ENCODE results near the gene ZFYVE28. TPM values are rescaled to one million over a fixed set of nuclear protein-coding genes. Genes with fewer than 3 reads are reported as not detected.

The ZFYVE28 gene
- total and polyA plus RNA-seq, 8 donors = 4.9 to 88.8 (median 7.3) TPM

DNA sequence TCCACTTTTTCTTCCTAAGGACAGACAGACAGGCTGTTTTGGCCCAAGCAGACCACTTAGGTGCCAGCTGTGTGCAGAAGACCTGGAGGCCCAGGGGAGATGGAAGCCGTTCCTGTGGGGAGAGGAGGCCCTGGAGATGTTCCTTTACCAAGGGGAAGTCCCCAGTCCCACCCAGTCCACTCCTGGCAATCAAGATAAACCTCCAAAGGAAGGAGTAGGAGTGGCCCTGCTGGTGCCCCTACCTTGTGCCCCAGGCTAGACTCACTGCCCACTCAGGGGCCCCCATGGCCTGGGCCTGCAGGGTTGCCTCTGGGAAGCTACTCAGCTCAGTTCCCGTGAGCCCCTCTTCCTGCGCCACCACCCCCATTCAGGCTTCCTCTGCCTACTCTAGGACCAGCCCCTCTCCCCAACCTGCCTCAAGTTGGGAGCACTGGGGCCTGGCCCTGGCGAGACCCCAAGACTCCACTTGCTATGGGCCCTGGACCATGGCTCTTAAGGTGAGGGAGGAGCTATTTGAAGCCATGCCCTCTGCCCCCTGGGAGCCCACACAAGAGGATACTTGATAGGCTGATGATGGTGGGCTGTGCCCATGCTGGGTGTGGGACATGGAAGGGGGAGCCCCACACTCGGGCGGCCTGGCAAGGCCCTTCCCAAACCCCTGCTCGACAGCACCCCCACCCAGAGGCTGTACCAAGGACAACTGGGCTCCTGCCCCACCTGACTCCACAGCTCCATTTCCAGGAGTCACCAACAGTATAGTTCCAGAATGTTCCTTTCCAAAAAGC lies 25.7 kb upstream of the ZFYVE28 start:
- Histone ChIP-seq H3K4me3 (no peak overlapping the region), H3K4me1 (peaks cover 0 to 8% (median 1%) of the 10 kb centered on the region in 4 donors), H3K9me3 (no peaks in the 10 kb centered on the region), H3K27ac (no peak overlapping the region), H3K36me3 (no peaks in the 10 kb centered on the region), H3K27me3 (peaks cover 0 to 5% (median 0%) of the 10 kb centered on the region in 3 donors)
- 85 to 100% (median 87%) methylated on average over 5 to 7 of the region's 7 CpGs for WGBS, 5 donors
- no peak for DNase-seq
- intact Hi-C loops (cut with DNase I; ENCODE audit: low total_unique reads) = no loop called here
- TF ChIP-seq, protein P1, sequence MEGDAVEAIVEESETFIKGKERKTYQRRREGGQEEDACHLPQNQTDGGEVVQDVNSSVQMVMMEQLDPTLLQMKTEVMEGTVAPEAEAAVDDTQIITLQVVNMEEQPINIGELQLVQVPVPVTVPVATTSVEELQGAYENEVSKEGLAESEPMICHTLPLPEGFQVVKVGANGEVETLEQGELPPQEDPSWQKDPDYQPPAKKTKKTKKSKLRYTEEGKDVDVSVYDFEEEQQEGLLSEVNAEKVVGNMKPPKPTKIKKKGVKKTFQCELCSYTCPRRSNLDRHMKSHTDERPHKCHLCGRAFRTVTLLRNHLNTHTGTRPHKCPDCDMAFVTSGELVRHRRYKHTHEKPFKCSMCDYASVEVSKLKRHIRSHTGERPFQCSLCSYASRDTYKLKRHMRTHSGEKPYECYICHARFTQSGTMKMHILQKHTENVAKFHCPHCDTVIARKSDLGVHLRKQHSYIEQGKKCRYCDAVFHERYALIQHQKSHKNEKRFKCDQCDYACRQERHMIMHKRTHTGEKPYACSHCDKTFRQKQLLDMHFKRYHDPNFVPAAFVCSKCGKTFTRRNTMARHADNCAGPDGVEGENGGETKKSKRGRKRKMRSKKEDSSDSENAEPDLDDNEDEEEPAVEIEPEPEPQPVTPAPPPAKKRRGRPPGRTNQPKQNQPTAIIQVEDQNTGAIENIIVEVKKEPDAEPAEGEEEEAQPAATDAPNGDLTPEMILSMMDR (IDR thresholded peaks at IDR 0.05) = no peak
- TF ChIP-seq POLR2AphosphoS5 (IDR thresholded peaks at IDR 0.05) (no peak), EP300 (IDR thresholded peaks at IDR 0.05) (no peak), POLR2A (IDR thresholded peaks at IDR 0.05) (no peak)

DNA sequence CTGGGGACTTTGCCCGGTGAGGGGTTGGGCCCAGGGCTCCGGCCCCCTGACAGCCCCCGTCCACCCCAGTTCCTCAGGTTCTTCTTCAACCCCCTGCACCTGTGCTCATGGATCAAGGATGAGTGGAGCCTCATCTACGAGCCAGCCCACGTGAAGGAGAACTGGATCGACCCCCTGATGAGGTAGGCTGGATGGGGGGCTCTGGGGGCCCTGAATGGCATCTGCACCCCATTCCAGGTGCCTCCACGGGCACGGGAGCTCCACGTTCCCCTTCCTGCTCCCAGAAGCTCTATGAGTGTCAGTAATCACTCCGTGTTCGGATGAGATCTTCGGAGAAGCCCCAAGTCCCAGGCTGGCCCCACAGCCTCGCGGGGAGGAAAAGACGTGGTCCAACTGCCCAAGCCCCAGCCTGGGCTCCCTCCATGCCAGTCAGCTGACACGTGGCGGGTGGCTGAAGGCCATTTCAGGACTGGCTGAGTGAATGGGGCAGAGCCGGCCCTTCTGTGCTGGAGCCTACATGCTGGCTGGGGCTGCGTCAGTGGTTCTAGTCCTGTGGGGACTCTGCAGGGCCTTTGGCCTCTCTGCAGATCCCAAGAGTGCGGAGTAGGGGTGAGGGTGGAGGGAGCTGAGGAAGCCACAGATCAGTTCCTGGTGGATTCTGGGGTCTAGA lies 24.8 kb upstream of the ZFYVE28 start:
- H3K4me1 ChIP-seq = peaks cover 0 to 8% (median 1%) of the 10 kb centered on the region in 4 donors
- H3K4me3 ChIP-seq = no peak overlapping the region
- TF ChIP-seq EP300 (IDR thresholded peaks at IDR 0.05) = no peak
- no peak for TF ChIP-seq POLR2A (IDR thresholded peaks at IDR 0.05)
- no peak for TF ChIP-seq POLR2AphosphoS5 (IDR thresholded peaks at IDR 0.05)
- peaks cover 0 to 5% (median 0%) of the 10 kb centered on the region in 3 donors for H3K27me3 ChIP-seq
- H3K27ac ChIP-seq = no peak overlapping the region
- intact Hi-C loops (cut with DNase I; ENCODE audit: low total_unique reads) = no loop called here
- no peak for DNase-seq
- H3K36me3 ChIP-seq = no peaks in the 10 kb centered on the region
- WGBS, 5 donors = 76 to 86% (median 81%) methylated on average over 12 to 20 of the region's 20 CpGs
- H3K9me3 ChIP-seq = no peaks in the 10 kb centered on the region

DNA sequence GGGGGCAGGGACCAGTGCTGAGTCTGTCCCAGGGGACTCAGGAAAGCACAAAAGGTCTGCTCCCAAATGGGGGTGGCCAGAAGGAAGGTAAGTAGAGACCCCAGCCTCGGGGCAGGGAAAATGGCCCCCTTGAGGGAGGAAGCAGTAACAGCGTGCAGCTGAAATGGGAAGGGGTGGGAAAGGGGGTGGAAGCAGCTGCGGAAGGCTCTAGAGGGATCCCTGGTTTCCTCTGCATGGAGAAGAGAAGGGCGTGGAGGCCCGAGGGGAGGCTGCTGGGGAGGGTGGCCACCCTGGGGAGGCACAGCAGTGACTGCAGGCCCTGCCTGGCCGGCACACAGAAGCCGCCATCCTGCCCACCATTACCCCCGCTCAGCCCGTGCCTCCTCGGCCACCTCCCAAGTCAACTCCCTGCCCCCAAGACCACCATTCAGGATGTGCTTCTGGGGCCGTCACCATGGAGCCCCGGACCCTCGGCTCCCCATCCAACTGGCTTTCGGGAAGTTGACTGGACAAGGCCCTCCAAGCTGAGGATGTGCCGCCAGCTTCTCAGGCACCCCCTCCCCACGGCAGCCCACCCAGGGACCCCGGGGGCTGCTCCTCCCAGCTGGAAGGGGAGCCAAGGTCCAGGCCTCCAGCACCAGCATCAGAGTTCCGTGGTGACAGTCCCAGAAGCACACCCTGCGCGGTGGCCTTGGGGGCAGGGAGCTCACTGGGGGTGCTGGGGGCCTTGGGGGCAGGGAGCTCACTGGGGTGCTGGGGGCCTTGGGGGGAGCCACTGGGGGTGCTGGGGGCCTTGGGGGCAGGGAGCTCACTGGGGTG lies 23.9 kb upstream of the ZFYVE28 start:
- H3K27ac ChIP-seq = no peak overlapping the region
- H3K4me3 ChIP-seq = no peak overlapping the region
- H3K9me3 ChIP-seq = no peaks in the 10 kb centered on the region
- TF ChIP-seq POLR2AphosphoS5 (IDR thresholded peaks at IDR 0.05) = no peak
- TF ChIP-seq EP300 (IDR thresholded peaks at IDR 0.05) = no peak
- no peak for TF ChIP-seq POLR2A (IDR thresholded peaks at IDR 0.05)
- TF ChIP-seq, protein P1 (IDR thresholded peaks at IDR 0.05) = no peak
- H3K27me3 ChIP-seq = peaks cover 0 to 5% (median 0%) of the 10 kb centered on the region in 3 donors
- H3K36me3 ChIP-seq = no peaks in the 10 kb centered on the region
- no peak for DNase-seq
- WGBS, 5 donors = 75 to 79% (median 78%) methylated on average over 16 to 20 of the region's 20 CpGs
- intact Hi-C loops (cut with DNase I; ENCODE audit: low total_unique reads) = no loop called here
- peaks cover 0 to 8% (median 1%) of the 10 kb centered on the region in 4 donors for H3K4me1 ChIP-seq

DNA sequence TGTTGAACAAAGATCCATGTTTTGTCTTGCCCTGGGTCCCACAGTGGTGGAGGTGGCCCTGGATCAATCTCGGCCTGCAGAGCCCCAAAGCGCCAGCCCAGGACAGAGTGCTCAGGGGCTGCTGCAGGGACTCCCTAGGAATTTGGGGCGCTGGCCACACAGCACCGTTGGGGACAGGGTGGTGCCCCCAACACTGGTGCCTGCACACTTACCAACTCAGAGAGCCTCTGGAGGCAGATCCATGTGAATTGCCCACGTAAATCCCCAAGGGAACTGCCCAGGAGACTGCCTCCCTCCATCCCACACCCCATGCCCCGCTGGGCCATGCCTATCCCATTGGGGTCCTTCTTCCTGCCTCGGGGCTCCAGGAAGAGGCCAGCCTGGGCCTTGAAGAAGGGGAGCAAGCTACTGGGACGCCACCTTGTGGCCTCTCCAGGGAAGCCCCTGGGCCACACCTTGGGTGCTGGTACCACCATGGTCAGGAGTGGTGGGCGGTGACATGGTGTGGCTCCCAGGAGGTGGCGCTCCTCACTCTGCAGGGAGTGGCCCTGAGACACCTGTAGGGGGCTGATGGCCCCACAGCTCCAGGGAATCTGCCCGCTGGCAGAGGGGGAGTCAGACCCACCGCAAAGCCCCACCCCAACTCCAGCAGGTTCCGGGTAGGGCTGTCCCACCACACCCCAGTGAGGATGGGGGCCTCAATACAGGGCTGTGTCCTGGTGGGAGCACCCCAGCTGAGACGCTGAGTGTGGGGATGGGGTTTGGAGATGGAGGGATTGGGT lies 23.1 kb upstream of the ZFYVE28 start:
- no peak overlapping the region for H3K4me3 ChIP-seq
- intact Hi-C loops (cut with DNase I; ENCODE audit: low total_unique reads) = no loop called here
- WGBS, 5 donors = 40 to 73% (median 47%) methylated on average over 4 to 14 of the region's 14 CpGs

More for the DNA sequence above, 23.1 kb upstream of the ZFYVE28 start:
- Histone ChIP-seq H3K27me3 (peaks cover 0 to 5% (median 0%) of the 10 kb centered on the region in 3 donors), H3K4me1 (peaks cover 0 to 8% (median 1%) of the 10 kb centered on the region in 4 donors), H3K9me3 (no peaks in the 10 kb centered on the region), H3K27ac (no peak overlapping the region), H3K36me3 (no peaks in the 10 kb centered on the region)
- no peak for TF ChIP-seq POLR2A (IDR thresholded peaks at IDR 0.05)
- TF ChIP-seq, protein P1 (IDR thresholded peaks at IDR 0.05) = peak in 5 of 7 experiments; percentile 58 to 78 (median 70)
- TF ChIP-seq POLR2AphosphoS5 (IDR thresholded peaks at IDR 0.05) = peak in 1 of 3 donors; percentile 18
- no peak for TF ChIP-seq EP300 (IDR thresholded peaks at IDR 0.05)
- DNase-seq = peak; percentile 78 to 80

Measured in stomach (tissue), 9 donors.